ACC112 (cell line): ENCODE measurements around the gene PDE6G.

Experiments used
- H2AFZ ChIP-seq: fragments of 200-600 bp; sonication (generic); one replicate; pipeline ENCODE4 v1.6.0; 2017; ENCODE audit warnings: antibody characterized with exemption, low read length; ENCODE audit not compliant: unreplicated experiment
- H3K27ac ChIP-seq: fragments of 200-600 bp; sonication (generic); 2 replicates; pipeline ENCODE4 v1.5.1; 2014; ENCODE audit warnings: low read depth, mild to moderate bottlenecking, antibody characterized with exemption, low read length, moderate library complexity
- H3K27me3 ChIP-seq: fragments of 200-600 bp; sonication (generic); 2 replicates; pipeline ENCODE4 v1.6.1; 2014; ENCODE audit warnings: mild to moderate bottlenecking, antibody characterized with exemption, low read length, moderate library complexity, mixed read lengths; ENCODE audit not compliant: insufficient read depth
- H3K36me3 ChIP-seq: fragments of 200-600 bp; sonication (generic); 2 replicates; pipeline ENCODE4 v1.6.1; 2016; ENCODE audit warnings: mild to moderate bottlenecking, antibody characterized with exemption, low read length, moderate library complexity, mixed read lengths; ENCODE audit not compliant: insufficient read depth
- H3K4me1 ChIP-seq: fragments of 200-600 bp; sonication (generic); one replicate; pipeline ENCODE4 v1.6.1; 2016; ENCODE audit warnings: low read length, mixed read lengths; ENCODE audit not compliant: insufficient read depth, unreplicated experiment, control insufficient read depth
- H3K4me3 ChIP-seq: fragments of 200-600 bp; sonication (generic); 2 replicates; pipeline ENCODE4 v1.5.1; 2014; ENCODE audit warnings: mild to moderate bottlenecking, low read depth, low read length
- H3K79me2 ChIP-seq: fragments of 200-600 bp; sonication (generic); one replicate; pipeline ENCODE4 v1.6.0; 2016; ENCODE audit warnings: low read length; ENCODE audit not compliant: control insufficient read depth, unreplicated experiment, insufficient read depth

The PDE6G gene

GRCh38 chr17:81656118-81656743, at the start of gene PDE6G:
Gene PDE6G (minus strand): TSS chr17:81656542. CDS start chr17:81653305, 3,237 bp downstream.
- Histone ChIP-seq H3K27me3 (no peaks in the 10 kb centered on the region), H3K79me2 (no peaks in the 10 kb centered on the region), H3K36me3 (no peaks in the 10 kb centered on the region), H3K4me1 (peaks cover 3% of the 10 kb centered on the region), H2AFZ (no peak within 1 kb of the TSS), H3K4me3 (no peak within 1 kb of the TSS), H3K27ac (no peak within 1 kb of the TSS)

- Histone ChIP-seq H3K27me3 (no peaks in the 10 kb centered on the region), H3K27ac (no peak overlapping the region), H3K36me3 (peaks cover 13% of the 10 kb centered on the region; the same call in 1 of the 2 replicates), H3K4me3 (no peak overlapping the region), H3K4me1 (peaks cover 28% of the 10 kb centered on the region), H3K79me2 (peaks cover 34% of the 10 kb centered on the region), H2AFZ (no peak overlapping the region)
Measured at GRCh38 chr17:81705518-81706231, 49.3 kb upstream of the PDE6G start.

DNA sequence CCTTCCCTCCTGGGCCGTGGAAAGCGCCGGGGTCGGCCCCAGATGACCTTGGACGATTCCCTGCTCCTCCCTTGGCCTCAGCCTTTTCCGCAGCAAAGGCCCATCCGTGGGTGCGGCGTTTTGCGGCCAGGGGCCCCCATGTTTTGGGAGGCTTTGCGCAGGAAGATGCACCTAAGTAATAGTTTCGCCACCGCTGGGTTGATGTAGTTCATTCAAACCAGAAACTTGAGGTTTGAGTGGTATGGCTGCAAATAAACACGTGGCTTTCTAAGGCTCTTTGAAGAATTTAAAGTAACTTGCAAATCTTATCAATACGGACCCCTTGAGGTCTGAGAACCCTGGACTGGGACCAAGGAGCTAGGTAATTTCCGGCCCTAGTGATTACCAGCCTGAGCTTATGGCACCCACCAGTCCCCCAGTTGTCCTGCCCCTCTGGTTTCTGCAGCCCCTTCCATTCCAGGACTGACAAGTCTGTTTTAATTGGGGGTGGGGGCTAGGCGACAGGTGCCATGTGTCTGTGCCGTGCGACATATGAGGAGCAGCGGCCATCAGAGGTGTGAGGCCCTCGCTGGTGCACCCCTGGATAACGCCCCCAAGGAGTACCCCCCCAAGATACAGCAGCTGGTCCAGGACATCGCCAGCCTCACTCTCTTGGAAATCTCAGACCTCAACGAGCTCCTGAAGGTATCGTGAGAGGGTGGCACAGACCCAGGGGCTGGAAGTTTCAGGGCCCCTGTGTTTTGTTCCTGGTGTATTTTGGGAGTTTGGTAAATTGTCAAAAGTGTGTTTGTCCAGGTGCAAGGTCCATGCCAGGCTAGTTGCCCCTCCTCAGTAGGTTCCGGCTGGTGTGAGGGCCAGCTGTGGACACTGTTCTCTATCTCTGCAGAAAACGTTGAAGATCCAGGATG, 47.7 kb upstream of the PDE6G start:
- H2AFZ ChIP-seq, result no peak overlapping the region
- no peaks in the 10 kb centered on the region for H3K27me3 ChIP-seq
- H3K36me3 ChIP-seq, result peaks cover 15% of the 10 kb centered on the region; the same call in 1 of the 2 replicates
- peak overlapping the region; percentile 86 for H3K4me3 ChIP-seq
- H3K79me2 ChIP-seq, result peaks cover 41% of the 10 kb centered on the region
- H3K27ac ChIP-seq, result peak overlapping the region; percentile 90
- peaks cover 24% of the 10 kb centered on the region for H3K4me1 ChIP-seq

- Histone ChIP-seq H3K4me1 (peaks cover 24% of the 10 kb centered on the region), H3K79me2 (peaks cover 45% of the 10 kb centered on the region), H3K4me3 (peak within 1 kb of the TSS; percentile 86), H3K27ac (peak within 1 kb of the TSS; percentile 90), H3K27me3 (no peaks in the 10 kb centered on the region), H3K36me3 (peaks cover 16% of the 10 kb centered on the region; the same call in 1 of the 2 replicates), H2AFZ (peak within 1 kb of the TSS; percentile 39)
Measured at GRCh38 chr17:81702934-81703746, 46.8 kb upstream of the PDE6G start, which contains the start of gene MRPL12. Gene MRPL12 (plus strand): TSS chr17:81703367. CDS start chr17:81703502, 135 bp downstream.

DNA sequence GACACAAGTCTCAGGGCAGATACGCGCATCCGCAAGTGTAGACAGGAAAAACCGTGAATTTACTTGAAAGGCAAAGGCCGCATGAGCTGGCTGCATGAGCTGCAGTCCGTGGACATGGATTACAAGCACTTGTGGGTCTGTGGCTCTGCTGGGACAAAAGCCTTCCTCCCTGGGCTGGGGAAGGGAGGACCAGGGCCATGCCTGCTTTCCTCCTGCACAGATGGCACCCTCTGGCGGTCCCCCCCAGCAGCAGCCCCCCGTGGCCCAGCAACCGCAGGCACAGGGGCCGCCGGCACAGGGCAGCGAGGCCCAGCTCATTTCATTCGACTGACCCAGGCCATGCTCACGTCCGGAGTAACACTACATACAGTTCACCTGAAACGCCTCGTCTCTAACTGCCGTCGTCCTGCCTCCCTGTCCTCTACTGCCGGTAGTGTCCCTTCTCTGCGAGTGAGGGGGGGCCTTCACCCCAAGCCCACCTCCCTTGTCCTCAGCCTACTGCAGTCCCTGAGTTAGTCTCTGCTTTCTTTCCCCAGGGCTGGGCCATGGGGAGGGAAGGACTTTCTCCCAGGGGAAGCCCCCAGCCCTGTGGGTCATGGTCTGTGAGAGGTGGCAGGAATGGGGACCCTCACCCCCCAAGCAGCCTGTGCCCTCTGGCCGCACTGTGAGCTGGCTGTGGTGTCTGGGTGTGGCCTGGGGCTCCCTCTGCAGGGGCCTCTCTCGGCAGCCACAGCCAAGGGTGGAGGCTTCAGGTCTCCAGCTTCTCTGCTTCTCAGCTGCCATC, 45.1 kb upstream of the PDE6G start:
- Histone ChIP-seq H3K36me3 (peaks cover 26% of the 10 kb centered on the region; the same call in 1 of the 2 replicates), H2AFZ (no peak overlapping the region), H3K79me2 (peaks cover 47% of the 10 kb centered on the region), H3K27me3 (no peaks in the 10 kb centered on the region), H3K4me1 (peaks cover 24% of the 10 kb centered on the region), H3K27ac (peak overlapping the region; percentile 23; the same call in 1 of the 2 replicates), H3K4me3 (peak overlapping the region; percentile 86)

GRCh38 chr17:81700353-81701287, 44.3 kb upstream of the PDE6G start:
- Histone ChIP-seq H3K79me2 (peaks cover 50% of the 10 kb centered on the region), H3K4me3 (peak overlapping the region; percentile 86; the same call in 1 of the 2 replicates), H2AFZ (no peak overlapping the region), H3K27me3 (no peaks in the 10 kb centered on the region), H3K4me1 (peaks cover 24% of the 10 kb centered on the region), H3K27ac (no peak overlapping the region), H3K36me3 (peaks cover 29% of the 10 kb centered on the region; the same call in 1 of the 2 replicates)

- Histone ChIP-seq H3K27ac (no peak overlapping the region), H3K79me2 (peaks cover 39% of the 10 kb centered on the region), H3K4me3 (no peak overlapping the region), H3K4me1 (peaks cover 18% of the 10 kb centered on the region), H3K36me3 (peaks cover 31% of the 10 kb centered on the region; the same call in 1 of the 2 replicates), H3K27me3 (no peaks in the 10 kb centered on the region), H2AFZ (no peak overlapping the region)
Measured at GRCh38 chr17:81697261-81698044, 41.1 kb upstream of the PDE6G start.

- Histone ChIP-seq H3K36me3 (peaks cover 35% of the 10 kb centered on the region; the same call in 1 of the 2 replicates), H3K4me3 (no peak overlapping the region), H3K27me3 (no peaks in the 10 kb centered on the region), H2AFZ (no peak overlapping the region), H3K79me2 (peaks cover 37% of the 10 kb centered on the region), H3K27ac (no peak overlapping the region), H3K4me1 (peaks cover 9% of the 10 kb centered on the region)
Measured at GRCh38 chr17:81696218-81696941, 40.0 kb upstream of the PDE6G start.
